Measurements from ENCODE around the gene RFC5.
A peak's percentile ranks its signal among the peaks of the same experiment; 100 is the strongest.
"Not testable (repeated sequence)": the region's sequence is repeated elsewhere in the genome, so short reads cannot be mapped to it uniquely, and the experiment has no call there.

Gene RFC5

DNA sequence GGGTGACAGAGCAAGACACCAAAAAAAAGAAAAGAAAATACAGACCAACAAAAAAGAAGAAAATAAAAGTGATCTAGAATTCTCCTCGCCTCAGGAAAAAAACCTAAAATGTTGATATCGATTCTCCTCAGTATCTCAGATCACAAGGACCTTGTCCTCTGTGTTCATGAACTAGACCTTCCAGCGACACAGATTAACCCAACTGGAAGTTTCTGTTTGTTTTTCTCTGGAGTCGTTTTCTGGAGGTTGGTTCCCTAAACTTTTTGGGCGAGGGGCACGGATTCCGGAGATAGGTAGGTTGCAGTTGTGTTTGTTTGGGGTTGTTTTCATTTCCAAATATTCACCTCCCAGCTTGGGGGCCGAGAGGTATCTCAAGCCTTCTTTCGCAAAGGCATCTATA lies 559 bp upstream of the RFC5 start:
- no peak for DNase-seq

DNA sequence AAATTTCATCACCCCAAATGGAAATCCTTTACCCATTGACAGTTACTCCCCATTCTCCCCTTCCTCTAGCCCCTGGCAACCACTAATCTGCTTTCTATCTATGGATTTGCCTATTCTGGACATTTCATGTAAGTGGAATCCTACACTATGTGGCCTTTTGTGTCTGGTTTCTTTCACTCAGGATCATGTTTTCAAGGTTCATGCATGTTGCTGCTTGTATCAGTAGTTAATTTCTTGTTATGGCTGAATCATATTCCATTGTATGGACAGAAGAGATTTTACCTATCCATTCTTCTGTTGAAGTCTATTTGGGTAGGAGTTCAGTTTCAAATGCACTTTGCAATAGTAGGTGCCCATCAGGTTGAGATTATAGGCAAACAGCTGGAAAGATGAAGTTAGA lies 1.4 kb downstream of the RFC5 start:
- DNase-seq: no peak

DNA sequence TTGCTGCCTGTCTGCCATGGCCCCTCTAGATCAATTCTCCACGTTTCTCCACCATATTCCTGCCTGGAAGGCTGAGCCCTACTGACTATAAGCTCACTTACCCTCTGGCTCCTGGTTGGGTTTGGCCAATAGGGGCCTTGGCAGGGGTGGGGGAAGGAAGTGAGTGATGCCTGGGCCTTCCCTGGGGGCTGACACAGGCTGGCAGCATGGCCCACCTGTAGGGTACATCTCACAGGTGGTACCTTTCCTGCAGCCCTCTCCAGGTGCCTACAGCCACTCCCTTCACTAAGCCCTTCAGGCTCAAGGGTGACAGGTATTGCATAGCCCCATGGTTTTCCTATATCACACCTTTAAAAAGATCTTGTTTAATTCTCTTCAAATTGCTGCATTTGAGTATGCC lies 3.5 kb downstream of the RFC5 start:
- no peak for DNase-seq

DNA sequence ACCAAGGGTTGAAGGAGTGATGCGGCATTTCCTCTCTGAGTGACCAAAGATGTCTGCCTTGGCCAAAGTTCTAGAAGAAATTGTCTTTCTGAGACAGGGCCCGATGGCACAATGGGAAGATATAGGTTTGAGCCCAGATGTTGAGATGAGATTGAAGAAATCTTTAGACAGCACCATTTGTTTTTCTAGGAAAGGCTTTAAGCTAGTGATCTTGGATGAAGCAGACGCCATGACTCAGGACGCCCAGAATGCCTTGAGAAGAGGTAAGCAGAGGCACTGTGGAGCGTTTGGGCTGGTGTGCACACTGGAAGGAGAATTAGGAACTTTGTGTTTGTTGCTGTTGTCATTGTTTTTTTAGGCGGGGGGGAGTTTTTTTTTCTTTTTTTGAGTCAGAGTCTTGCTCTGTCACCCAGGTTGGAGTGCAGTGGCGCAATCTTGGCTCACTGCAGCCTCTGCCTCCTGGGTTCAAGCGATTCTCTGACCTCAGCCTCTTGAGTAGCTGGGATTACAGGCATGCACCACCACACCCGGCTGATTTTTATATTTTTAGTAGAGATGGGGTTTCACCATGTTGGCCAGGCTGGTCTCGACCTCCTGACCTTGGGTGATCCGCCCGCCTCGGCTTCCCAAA lies 5.7 kb downstream of the RFC5 start:
- DNase-seq: not testable (repeated sequence)

DNA sequence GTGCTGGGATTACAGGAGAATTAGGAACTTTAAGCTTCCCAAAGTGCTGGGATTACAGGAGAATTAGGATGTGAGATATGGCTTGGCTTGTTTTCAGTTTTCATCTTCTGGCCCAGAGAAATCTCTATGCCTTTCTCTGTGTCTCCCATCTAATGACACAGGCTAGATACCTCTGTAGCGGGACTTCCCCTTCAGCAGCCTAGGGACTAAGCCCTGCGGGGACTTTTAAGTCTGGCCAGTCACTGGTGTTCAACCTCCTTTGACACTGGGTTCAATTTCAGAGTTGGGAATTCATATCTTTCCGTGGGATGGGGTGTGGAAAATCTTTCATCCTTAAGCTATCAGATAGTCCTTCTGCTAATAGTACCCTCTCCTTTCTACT lies 6.2 kb downstream of the RFC5 start:
- DNase-seq: no peak

DNA sequence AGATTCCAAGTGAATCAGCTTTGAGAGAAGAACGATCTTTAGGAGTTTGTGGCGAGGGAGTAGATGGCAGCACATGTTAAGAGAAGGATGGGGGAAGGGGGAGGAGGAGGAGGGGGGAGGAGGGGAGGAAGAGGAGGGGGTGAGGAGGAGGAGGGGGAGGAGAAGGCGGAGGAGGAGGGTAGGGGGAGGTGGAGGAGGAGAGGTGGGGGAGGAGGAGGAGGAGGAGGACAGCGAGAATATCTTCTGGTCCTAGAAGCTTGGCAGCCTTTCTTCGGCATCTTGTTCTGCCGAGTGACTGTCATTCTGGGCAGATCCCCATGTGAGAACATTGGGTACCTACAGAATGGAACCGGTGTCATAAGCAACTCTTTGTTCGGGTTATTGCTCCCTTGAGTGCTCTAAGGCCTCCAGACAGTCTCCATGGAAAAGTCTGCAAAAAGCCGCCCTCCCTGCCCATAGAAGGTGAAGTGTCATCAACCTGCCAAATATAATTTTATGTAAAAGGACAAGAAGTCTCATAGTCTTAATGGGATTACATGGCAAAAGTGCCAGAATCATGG lies 6.9 kb downstream of the RFC5 start:
- DNase-seq: no peak

DNA sequence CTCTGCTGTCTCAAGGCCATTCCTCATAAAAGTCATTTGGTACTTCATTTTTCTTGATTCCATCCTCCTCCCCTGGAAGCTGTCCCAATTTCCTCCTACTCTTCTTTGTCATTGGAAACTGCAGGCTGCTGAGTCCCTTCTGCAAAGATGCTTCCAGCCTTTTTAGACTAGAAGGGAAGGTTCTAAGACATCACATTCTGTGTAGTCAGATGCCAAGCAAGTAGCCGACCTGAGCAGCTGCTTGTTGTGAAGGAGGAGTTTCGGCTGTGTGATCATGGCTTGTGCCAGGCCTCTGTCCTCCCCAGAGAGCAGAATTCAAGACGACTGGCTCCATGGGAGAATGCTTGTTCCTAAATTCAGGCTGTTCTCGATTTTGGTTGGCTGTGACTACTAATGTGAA lies 8.7 kb downstream of the RFC5 start:
- no peak for DNase-seq

DNA sequence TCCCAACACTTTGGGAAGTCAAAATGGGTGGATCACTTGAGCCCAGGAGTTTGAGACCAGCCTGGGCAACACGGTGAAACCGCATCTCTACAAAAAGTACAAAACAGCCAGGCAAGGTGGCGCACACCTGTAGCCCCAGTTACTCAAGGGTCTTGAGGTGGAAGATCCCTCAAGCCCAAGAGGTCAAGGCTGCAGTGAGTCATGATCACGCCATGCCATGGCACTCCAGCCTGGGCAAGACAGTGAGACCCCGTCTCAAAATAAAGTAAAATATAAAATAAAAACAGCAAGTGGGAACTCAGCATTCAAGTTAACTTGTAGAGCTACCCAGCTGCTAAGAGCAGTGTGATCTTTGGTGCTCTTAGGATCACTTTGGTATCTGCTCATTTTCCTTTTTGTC lies 12.7 kb downstream of the RFC5 start:
- DNase-seq: no peak

DNA sequence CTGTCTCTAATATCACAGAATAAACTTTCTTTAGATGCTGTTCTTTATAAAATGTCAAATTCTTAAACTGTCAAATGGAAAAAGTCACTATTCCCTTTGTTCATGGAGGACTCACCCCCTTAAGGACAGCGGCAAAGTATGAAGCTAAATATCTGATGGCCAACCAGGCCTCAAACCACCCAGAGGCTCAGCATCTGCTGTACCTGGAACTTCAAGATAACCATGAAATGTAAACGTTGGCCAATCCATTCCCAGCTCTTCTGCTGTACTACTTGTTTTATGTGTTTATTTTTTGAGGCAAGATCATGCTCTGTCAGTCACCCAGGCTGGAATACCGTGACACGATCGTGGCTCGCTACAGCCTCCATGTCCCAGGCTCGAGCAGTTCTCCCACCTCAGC lies 15.7 kb downstream of the RFC5 start:
- no peak for DNase-seq

DNA sequence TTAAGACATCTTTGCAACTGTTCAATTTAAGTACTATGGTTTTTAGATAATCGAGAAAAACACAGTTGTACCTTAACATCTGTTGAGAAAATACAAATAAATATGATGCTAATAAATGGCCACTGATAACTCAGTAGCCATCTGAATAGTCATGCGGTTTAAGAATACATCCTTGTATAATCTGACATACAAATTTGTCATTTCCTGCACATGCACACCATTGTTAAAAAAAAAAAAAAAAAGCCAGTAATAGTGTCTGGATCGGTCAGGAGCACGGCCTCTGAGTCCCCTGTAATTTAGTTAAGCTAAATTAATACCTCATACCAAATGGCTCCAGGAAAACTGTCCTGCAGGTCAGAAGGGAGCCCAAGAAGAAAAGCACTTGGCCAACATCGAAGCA lies 16.8 kb downstream of the RFC5 start:
- DNase-seq: no peak

DNA sequence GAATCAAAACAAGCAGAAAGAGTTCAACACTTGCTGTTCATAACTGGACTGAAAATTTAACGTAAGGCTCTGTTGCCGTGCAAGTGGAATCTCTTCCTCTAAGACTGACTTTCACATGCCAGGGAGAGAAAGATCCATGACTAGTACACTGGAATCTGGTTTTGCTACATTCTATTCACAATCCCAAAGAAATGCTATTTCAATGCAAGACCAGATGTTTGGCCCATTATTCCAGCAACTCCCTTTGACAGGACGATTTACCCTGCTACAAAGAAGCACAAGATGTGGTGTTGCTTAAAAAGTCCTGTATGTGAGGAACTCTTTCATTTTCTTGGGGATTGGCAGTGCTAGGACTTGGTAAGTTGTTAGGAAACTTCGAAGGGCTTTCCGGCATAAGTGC lies 17.4 kb downstream of the RFC5 start:
- no peak for DNase-seq

DNA sequence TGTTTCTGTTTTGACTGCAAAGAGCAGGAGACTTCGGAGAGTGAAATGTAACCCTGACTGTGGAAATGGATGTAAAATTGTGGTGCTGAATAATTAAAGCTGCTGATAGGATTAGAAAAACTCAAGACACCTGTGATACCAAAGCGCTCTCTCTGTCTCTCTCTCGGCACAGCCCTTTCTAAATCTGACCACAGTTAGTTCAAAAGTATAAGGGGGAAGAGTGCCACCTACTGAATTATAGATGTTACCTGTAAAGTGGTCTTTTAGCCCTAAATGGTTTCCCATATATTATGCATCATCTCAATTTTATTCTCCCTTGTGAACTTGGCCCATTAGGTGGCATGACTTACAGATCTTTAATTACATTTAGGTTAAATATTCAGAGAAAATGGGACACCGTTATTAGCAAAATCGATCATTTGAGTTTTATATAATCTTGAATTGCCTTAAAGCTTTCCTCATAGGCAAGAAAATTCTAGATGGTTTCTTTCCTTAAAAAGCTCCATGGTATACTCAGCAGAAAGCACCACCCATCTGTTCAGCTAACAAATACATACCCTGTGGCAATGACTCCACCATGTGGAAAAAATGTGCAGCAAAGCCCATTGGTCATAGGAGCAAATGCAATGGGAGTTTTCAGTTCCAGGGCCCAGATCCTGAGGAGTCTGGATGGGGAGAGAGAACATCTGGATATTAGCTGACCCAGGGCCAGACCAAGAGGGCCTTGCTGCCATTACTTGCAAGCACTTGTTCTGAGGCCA lies 18.1 kb downstream of the RFC5 start:
- no peak for DNase-seq

DNA sequence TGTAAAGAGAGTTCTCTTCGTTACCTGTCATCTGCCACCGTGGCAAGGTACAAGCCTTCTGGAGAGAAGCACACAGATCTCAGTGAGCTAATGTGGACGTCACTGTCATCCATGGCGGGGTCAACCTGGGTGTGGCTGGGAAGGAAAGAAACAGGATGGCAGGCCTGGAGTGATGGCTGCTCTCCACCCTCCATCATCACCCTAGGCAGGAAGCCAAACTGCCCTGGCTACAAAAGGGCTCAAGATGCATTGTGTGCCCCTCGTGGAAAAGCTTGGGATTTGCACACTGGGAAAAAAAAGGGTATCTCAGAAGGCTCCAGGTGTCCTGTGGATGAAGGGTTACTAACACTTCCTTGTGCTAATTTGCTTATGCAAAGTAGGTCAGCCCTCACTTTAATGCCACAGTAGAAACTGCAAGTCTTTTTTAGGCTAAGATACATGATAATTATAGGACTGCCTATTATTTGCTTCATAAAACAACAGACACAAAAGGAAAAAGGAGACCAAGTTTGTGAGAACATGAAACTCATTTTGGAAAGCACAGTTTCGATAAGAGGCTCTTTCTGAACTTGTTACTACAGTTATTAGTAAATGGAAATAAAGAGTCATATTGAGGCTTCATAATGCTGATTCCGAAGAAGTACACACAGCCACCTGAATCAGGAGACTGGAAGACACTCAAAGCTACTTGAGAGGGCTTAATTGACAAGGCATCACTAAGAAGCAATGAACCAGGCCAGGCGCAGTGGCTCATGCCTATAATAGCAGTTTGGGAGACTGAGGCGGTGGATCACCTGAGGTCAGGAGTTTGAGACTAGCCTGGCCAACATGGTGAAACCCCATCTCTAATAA lies 18.9 kb downstream of the RFC5 start:
- DNase-seq: no peak

DNA sequence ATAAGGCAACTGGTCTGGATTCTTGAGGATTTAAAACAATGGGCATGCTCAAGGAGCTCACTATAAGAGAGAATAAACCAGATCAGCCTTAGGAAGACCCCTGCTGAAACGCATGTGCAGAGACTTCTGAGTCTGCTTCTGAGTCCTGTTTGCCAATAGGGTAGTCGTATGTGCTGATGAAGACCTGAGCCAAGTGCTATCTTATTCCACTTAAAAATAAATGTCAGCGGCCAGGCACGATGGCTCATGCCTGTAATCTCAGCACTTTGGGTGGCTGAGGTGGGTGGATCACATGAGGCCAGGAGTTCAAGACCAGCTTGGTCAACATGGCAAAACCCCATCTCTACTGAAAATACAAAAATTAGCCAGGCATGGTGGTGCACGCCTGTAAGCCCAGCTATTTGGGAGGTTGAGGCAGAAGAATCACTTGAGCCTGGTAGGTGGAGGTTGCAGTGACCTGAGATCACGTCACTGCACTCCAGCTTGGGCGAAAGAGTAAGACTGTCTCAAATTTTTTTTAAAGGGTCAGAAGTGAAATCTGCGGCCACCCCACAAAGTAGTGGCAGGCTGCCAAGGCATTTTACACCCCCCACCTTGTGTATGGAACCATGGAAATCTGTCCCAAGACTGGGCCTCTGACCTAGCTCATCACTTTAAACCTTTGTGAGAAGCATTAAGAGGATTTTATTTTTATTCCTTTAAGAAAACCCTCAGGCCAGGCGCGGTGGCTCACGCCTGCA lies 20.3 kb downstream of the RFC5 start:
- no peak for DNase-seq

DNA sequence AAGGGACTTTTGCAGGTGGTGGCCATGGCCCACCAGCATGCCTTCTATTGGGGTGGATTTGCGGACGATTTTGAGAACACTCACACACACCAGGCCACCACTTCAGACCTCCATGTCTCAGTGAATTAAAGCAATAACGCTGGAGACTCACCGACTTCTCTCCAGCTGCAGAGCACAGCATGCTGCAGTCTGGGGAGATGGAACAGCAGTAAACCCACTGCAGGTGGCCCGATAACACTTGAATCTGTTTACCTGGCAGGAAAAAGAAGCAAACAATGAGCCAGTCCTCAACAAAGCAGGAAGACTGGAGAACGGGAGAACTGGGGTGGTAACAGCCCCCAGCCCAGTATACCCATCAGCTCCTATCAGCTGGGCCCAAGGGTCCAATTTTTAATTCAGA lies 21.6 kb downstream of the RFC5 start:
- peak; percentile 38 for DNase-seq

DNA sequence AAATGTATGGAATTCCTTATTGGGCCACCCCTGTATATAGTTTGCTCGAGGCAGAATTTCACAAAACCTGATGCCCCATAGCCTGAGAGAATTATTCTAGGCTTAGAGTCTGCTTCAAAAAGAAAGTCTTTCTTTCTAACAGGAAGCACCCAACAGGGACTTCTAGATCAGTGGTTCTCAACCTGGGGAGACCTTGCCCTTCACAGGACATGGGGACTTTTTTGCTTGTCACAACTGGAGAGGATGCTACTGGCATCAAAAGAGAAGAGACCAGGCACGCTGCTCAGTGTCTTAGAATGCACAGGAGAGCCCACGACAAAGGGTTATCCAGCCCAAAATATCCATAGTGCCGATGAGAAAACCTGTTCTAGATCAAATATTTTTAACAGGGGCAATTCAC lies 25.6 kb downstream of the RFC5 start:
- no peak for DNase-seq

DNA sequence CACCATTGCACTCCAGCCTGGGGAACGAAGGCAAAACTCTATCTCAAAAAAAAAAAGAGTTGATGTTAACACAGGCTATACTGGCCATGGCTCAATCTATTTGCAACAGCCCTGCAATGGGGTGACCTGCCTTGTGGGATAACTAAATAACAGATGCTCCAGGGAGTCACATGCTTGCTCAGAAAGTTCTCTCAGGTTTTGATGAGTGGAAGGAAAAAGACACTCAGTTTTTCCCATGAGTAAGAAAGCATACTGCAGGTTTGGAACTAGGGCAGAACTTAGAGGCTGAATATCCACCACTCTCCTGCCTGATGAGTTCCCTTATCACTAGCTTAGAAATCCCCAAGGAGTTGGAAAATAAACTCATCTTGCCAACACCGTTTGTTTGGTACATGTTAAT lies 27.6 kb downstream of the RFC5 start:
- DNase-seq: no peak

DNA sequence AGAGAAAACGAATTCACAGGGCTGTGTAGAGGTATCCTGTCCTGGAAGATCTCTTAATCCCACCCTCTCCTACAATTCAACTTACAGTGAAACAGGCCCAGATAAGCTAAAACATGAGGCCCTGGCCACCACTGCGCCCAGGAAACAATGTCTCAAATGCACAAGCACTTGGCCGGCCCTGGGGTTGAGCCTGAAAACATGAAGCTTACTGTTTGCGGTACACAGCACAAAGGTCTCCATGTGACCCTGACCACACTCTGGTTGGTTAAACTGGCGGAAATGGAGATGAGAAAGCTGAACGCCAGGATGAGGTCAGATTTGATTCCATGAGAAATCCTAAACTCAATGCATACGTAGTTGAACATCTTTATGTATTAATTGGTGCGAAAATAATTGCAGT lies 28.1 kb downstream of the RFC5 start:
- DNase-seq: no peak

DNA sequence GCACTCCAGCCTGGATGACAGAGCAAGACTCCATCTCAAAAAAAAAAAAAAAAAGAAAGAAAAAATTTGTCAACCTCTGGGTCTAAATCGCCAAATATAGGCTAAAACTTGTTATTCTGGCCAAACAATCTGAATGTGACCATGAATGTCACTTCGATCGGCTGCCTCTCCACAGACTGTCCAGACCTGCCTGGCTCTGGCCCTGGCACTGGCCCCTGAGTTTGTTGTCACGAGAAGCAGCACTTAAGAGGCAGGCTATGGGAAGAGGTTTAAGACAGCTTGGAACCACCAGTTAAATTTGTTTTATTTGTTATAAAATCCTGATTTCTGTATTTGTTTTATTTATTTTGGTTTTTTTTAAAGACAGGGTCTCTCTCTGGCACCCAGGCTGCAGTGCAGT lies 29.9 kb downstream of the RFC5 start:
- DNase-seq: no peak

DNA sequence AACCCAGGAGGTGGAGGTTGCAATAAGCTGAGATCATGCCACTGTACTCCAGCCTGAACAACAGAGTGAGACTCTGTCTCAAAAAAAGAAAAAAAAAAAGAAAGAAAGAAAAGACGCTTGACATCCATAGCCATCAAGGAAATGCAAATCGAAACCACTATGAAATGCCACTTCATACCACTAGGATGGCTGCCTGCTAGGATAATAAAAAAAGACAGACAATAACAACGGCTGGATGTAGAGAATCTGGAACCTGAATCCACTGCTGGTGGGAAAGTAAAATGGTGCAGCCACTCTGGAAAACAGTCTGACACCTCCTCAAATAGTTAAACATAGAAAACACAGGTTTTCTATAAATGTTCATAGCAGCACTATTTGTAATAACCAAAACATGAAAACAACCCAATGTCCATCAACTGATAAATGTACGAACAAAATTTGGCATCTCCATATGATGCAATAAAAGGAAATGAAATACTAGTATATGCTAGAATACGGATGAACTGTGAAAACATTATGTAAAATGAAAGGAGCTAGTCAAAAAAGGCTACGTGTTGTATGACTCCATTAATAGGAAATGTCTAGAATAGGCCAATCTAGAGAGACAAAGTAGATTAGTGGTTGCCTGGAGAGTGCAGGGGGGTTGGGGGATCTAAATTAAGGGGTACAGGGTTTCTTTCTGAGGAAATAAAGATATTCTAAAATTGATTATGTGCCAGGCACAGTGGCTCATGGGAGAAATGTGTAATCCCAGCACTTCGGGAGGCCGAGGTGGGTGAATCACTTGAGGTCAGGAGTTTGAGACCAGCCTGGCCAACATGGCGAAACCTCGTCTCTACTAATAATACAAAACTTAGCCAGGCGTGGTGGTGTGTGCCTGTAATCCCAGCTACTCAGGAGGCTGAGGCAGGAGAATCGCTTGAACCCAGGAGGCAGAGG lies 34.7 kb downstream of the RFC5 start:
- no peak for DNase-seq

DNA sequence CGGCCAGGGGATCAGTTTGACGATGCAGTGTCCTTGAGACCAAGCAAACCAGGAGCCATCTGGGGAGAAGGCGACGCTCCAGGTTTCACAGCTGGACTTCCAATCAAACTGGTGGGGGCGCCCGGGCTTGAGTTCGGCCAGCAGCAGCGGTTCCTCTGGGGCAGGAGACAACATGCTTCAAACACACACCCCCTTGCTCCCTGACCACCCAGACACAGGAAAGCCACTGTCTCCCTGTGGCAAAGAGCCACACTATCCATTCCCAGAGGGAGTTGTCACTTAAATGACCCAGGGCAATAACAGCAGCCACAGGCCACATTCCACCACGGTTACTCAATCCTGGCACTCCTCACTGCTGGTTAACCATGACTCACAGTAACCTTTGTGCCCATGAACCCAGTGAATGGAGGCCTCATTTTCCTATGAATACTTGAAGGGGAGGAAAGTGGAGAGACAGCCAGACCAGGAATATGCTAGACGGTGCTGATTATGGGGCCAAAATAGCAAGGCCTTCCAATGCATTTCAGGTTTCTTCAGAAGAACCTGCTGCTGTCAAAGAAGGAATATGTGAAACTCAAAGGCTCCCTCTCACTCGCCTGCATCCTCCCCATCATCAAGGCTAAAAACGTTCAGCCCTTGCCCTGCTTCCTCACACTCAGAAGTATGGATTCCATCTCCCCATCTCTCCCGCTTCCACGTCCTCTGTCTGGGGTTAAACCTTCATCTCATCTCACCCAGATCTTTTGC lies 36.0 kb downstream of the RFC5 start:
- DNase-seq: no peak

Data from NCI-H187 treated with DMSO at 0.1 percent for 48 hours (cell line).